H9 (cell line): ENCODE data around the gene DAPK1. TPM values are rescaled to one million over a fixed set of nuclear protein-coding genes. Genes with fewer than 3 reads are reported as not detected.
A peak's percentile ranks its signal among the peaks of the same experiment; 100 is the strongest.

ENCODE experiments used
- DNase-seq: peaks from one replicate; pipeline ENCODE4 v3.0.0-alpha.2; 2017
- H2AFZ ChIP-seq: one replicate; pipeline ENCODE4 v1.6.1; 2013; ENCODE audit warnings: mild to moderate bottlenecking, low read length, control low read depth, moderate library complexity
- H2AK5ac ChIP-seq: 2 replicates; pipeline ENCODE4 v1.6.1; 2013; ENCODE audit warnings: low read length, control low read depth, mixed read lengths; ENCODE audit not compliant: insufficient read length
- H2BK120ac ChIP-seq: one replicate; pipeline ENCODE4 v1.6.1; 2013; ENCODE audit warnings: low read depth, mild to moderate bottlenecking, low read length, control low read depth, inconsistent platforms; ENCODE audit not compliant: poor library complexity, severe bottlenecking
- H2BK12ac ChIP-seq: 2 replicates; pipeline ENCODE4 v1.6.1; 2013; ENCODE audit warnings: low read length, control low read depth, mixed read lengths, low read depth; ENCODE audit not compliant: insufficient read length
- H2BK15ac ChIP-seq: 2 replicates; pipeline ENCODE4 v1.6.1; 2013; ENCODE audit warnings: low read depth, low read length, control low read depth
- H2BK20ac ChIP-seq: one replicate; pipeline ENCODE4 v1.6.1; 2013; ENCODE audit warnings: low read depth, mild to moderate bottlenecking, low read length, control low read depth, inconsistent platforms; ENCODE audit not compliant: poor library complexity, severe bottlenecking
- H2BK5ac ChIP-seq: 2 replicates; pipeline ENCODE4 v1.6.1; 2013; ENCODE audit warnings: low read length, control low read depth, mixed read lengths; ENCODE audit not compliant: insufficient read length
- H3K14ac ChIP-seq: 2 replicates; pipeline ENCODE4 v1.6.1; 2013; ENCODE audit warnings: low read length, control low read depth; ENCODE audit not compliant: insufficient read depth
- H3K18ac ChIP-seq: 2 replicates; pipeline ENCODE4 v1.6.1; 2013; ENCODE audit warnings: low read depth, mild to moderate bottlenecking, mixed read lengths, low read length, control low read depth; ENCODE audit not compliant: insufficient read length
- H3K23ac ChIP-seq: 2 replicates; pipeline ENCODE4 v1.6.1; 2013; ENCODE audit warnings: low read length, control low read depth, mixed read lengths, low read depth; ENCODE audit not compliant: insufficient read length
- H3K23me2 ChIP-seq: 2 replicates; pipeline ENCODE4 v1.6.1; 2013; ENCODE audit warnings: low read depth, mild to moderate bottlenecking, mixed read lengths, low read length, control low read depth; ENCODE audit not compliant: insufficient read length, poor library complexity, severe bottlenecking
- H3K27ac ChIP-seq: 2 replicates; pipeline ENCODE4 v1.5.1; 2013; ENCODE audit warnings: low read length, control low read depth, mixed read lengths, low read depth; ENCODE audit not compliant: insufficient read length
- H3K27me3 ChIP-seq: 2 replicates; pipeline ENCODE4 v1.6.1; 2013; ENCODE audit warnings: low read length, control low read depth, inconsistent platforms; ENCODE audit not compliant: insufficient read depth
- H3K4ac ChIP-seq: 2 replicates; pipeline ENCODE4 v1.6.1; 2013; ENCODE audit warnings: low read depth, mild to moderate bottlenecking, control low read depth, inconsistent platforms, low read length, moderate library complexity
- H3K4me1 ChIP-seq: 2 replicates; pipeline ENCODE4 v1.6.1; 2013; ENCODE audit warnings: low read length, control low read depth, inconsistent platforms; ENCODE audit not compliant: insufficient read depth
- H3K4me2 ChIP-seq: 2 replicates; pipeline ENCODE4 v1.6.1; 2013; ENCODE audit warnings: low read length, control low read depth, mixed read lengths; ENCODE audit not compliant: insufficient read length, insufficient read depth
- H3K56ac ChIP-seq: 2 replicates; pipeline ENCODE4 v1.6.1; 2013; ENCODE audit warnings: low read depth, mild to moderate bottlenecking, mixed read lengths, low read length, control low read depth; ENCODE audit not compliant: insufficient read length
- H3K79me1 ChIP-seq: 2 replicates; pipeline ENCODE4 v1.6.1; 2013; ENCODE audit warnings: low read depth, mild to moderate bottlenecking, moderate library complexity, low read length, control low read depth, inconsistent platforms; ENCODE audit not compliant: insufficient read depth, poor library complexity, severe bottlenecking
- H3K79me2 ChIP-seq: 2 replicates; pipeline ENCODE4 v1.6.1; 2013; ENCODE audit warnings: low read length, control low read depth, inconsistent platforms; ENCODE audit not compliant: insufficient read depth
- H3K9ac ChIP-seq: 2 replicates; pipeline ENCODE4 v1.6.1; 2013; ENCODE audit warnings: low read length, control low read depth, mixed read lengths; ENCODE audit not compliant: insufficient read length; ENCODE audit errors: extremely low read depth
- H3K9me3 ChIP-seq: one replicate; pipeline ENCODE4 v1.6.1; 2013; ENCODE audit warnings: low read depth, low read length, inconsistent platforms; ENCODE audit not compliant: control insufficient read depth
- H3T11ph ChIP-seq: one replicate; pipeline ENCODE4 v1.6.1; 2013; ENCODE audit warnings: mild to moderate bottlenecking, low read length, control low read depth, inconsistent platforms
- H4K20me1 ChIP-seq: one replicate; pipeline ENCODE4 v1.6.1; 2013; ENCODE audit not compliant: control insufficient read depth, insufficient read length, insufficient read depth
- H4K5ac ChIP-seq: 2 replicates; pipeline ENCODE4 v1.6.1; 2013; ENCODE audit warnings: low read depth, mild to moderate bottlenecking, mixed read lengths, low read length, control low read depth; ENCODE audit not compliant: insufficient read length
- H4K8ac ChIP-seq: replicated peaks from 2 replicates; pipeline ENCODE4 v1.6.1; 2013; ENCODE audit warnings: low read length, control low read depth, mixed read lengths, low read depth; ENCODE audit not compliant: insufficient read length
- H4K91ac ChIP-seq: 2 replicates; pipeline ENCODE4 v1.6.1; 2013; ENCODE audit warnings: low read depth, mild to moderate bottlenecking, moderate library complexity, mixed read lengths, low read length, control low read depth; ENCODE audit not compliant: insufficient read length
- H3K27ac Mint-ChIP-seq, 3 experiments: 2 replicates in 2 of 3; 3 replicates in 1 of 3; pipeline ENCODE4 v1.8.0; 2020 to 2021; ENCODE audit warnings: mixed read lengths in 3 of 3, mild to moderate bottlenecking in 1 of 3, moderate library complexity in 1 of 3
- H3K27me3 Mint-ChIP-seq: 2 replicates; pipeline ENCODE4 v1.8.0; 2021; ENCODE audit warnings: low read depth, mild to moderate bottlenecking, moderate library complexity, mixed read lengths
- H3K36me3 Mint-ChIP-seq, 3 experiments: 2 replicates in 2 of 3; 3 replicates in 1 of 3; pipeline ENCODE4 v1.8.0; 2020 to 2021; ENCODE audit warnings: low read depth in 3 of 3, mixed read lengths in 3 of 3; ENCODE audit not compliant: insufficient read depth in 1 of 3
- H3K4me1 Mint-ChIP-seq, 2 experiments: 2 replicates each; pipeline ENCODE4 v1.8.0; 2020; ENCODE audit warnings: mixed read lengths in 2 of 2
- H3K4me3 Mint-ChIP-seq, 2 experiments: 2 replicates in 1 of 2; 3 replicates in 1 of 2; pipeline ENCODE4 v1.8.0; 2020 to 2021; ENCODE audit warnings: mild to moderate bottlenecking in 2 of 2, mixed read lengths in 2 of 2, moderate library complexity in 1 of 2
- H3K9me3 Mint-ChIP-seq, 2 experiments: 2 replicates in 1 of 2; 3 replicates in 1 of 2; pipeline ENCODE4 v1.8.0; 2020; ENCODE audit warnings: mild to moderate bottlenecking in 2 of 2, mixed read lengths in 2 of 2, moderate library complexity in 1 of 2
- CTCF ChIP-seq: fragments of 200-600 bp; sonication (generic); conservative IDR thresholded peaks from 3 replicates; pipeline ENCODE4 v1.8.0; 2021; ENCODE audit warnings: antibody characterized with exemption, mild to moderate bottlenecking
- WGBS: extraction: QIAGEN DNeasy Blood & Tissue Kit; methylation state at CpG from one replicate; pipeline ENCODE4 v1.1.7; 2013; ENCODE audit warnings: missing lambda C conversion rate, low lambda C conversion rate, mixed read lengths; ENCODE audit not compliant: insufficient read length; ENCODE audit errors: extremely low coverage; 5-methylcytosine and 5-hydroxymethylcytosine counted together
- total RNA-seq: library from RNA; stranded (reverse); gene quantifications from 2 replicates; pipeline ENCODE4 v1.2.1, GENCODE V29; 2021

DAPK1 gene
- total RNA-seq, 1 experiment from 2014 or later = 79.4 TPM

GRCh38 chr9:87741891-87742290 lies 244.2 kb downstream of the DAPK1 start:
- no peak overlapping the region for H2BK120ac ChIP-seq
- no peak for DNase-seq
- H3K9me3 ChIP-seq = no peaks in the 10 kb centered on the region
- Mint-ChIP-seq H3K9me3 (peaks cover 24 to 31% of the 10 kb centered on the region in 2 experiments), H3K27me3 (peaks cover 4% of the 10 kb centered on the region; the same call in 1 of the 2 replicates), H3K4me1 (no peaks in the 10 kb centered on the region), H3K27ac (peak overlapping the region in 1 of 3 experiments; percentile 45; a peak in 1 of 7 replicates), H3K4me3 (no peak overlapping the region), H3K36me3 (peaks cover 2 to 14% (median 8%) of the 10 kb centered on the region in 3 experiments; a peak in 3 of 7 replicates)
- no peak overlapping the region for H2BK5ac ChIP-seq
- no peak overlapping the region for H2AK5ac ChIP-seq
- H3K27me3 ChIP-seq = no peaks in the 10 kb centered on the region
- no peak overlapping the region for H4K8ac ChIP-seq
- H4K20me1 ChIP-seq = no peaks in the 10 kb centered on the region
- no peak for TF ChIP-seq CTCF
- no peak overlapping the region for H3K14ac ChIP-seq
- no peak overlapping the region for H4K91ac ChIP-seq
- H4K5ac ChIP-seq = no peak overlapping the region
- no peak overlapping the region for H3K4me2 ChIP-seq
- H3K4ac ChIP-seq = no peak overlapping the region
- H3T11ph ChIP-seq = no peak overlapping the region
- H2BK20ac ChIP-seq = no peak overlapping the region
- no peak overlapping the region for H2BK12ac ChIP-seq
- no peak overlapping the region for H3K9ac ChIP-seq
- no CpG with 5 or more reads among the region's 5 CpGs for WGBS
- no peak overlapping the region for H3K27ac ChIP-seq
- no peaks in the 10 kb centered on the region for H3K23me2 ChIP-seq
- no peaks in the 10 kb centered on the region for H3K79me1 ChIP-seq
- H3K56ac ChIP-seq = no peak overlapping the region
- H3K18ac ChIP-seq = no peak overlapping the region
- H2BK15ac ChIP-seq = no peak overlapping the region
- no peak overlapping the region for H3K23ac ChIP-seq
- no peaks in the 10 kb centered on the region for H3K4me1 ChIP-seq
- H2AFZ ChIP-seq = no peak overlapping the region
- no peaks in the 10 kb centered on the region for H3K79me2 ChIP-seq
